ENCODE measurements around the gene CDC6. TPM values are rescaled to one million over a fixed set of nuclear protein-coding genes. Genes with fewer than 3 reads are reported as not detected.
A peak's percentile ranks its signal among the peaks of the same experiment; 100 is the strongest.

Gene CDC6
- total and polyA plus RNA-seq, 11 donors, result 0.07 to 9.8 (median 0.69) TPM

DNA sequence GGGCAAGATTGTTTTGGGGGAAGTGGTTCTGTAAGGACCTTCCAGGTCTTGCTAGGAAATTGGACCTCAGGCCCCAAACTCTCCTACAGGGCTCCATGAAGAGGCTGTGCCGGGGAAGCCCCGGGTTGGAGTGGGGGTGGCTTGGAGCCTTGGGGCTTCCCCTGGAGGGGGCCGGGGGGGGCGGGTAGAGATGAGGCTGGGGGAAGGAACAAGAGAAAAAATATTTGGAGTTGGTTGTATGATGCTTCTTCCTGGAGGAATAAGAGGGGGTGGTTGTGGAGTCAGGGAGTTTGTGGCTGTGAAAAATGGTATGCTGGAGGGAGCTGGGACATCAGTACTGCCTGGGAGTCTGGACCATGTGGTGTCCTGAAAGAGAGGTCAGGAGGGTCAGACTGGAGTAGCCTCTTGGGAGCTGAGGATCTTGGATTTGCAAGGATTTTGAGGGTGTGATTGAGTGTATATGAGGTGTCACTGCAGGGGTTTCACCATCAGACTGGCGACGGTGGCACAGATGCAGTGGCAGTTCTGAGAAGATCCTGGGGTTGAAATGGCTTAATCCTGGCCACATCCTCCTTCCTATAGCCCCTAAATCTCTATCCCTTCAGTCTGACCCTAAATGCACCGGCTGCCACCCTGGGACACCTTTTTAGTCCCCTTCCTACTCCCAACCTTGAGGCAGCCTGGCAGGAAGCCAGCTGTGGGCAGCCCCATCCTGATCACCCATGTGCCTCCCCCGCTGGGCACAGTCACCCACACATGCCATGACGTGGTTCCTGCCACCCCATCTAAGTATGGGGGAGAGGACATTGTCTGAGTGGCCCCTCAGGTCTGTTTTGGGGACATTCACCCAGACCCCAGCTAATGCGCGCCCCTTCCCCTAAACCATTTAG lies 32.2 kb downstream of the CDC6 start:
- Histone ChIP-seq H3K4me1 (peaks cover 27 to 96% (median 83%) of the 10 kb centered on the region in 12 donors), H3K27ac (peak overlapping the region in 11 of 12 donors; percentile 92 to 99 (median 96)), H3K9me3 (no peaks in the 10 kb centered on the region), H3K27me3 (no peaks in the 10 kb centered on the region), H3K4me3 (peak overlapping the region in 10 of 12 donors; percentile 2 to 100 (median 88)), H3K36me3 (no peaks in the 10 kb centered on the region)
- DNase-seq (peak in 3 of 5 donors; percentile 54 to 65 (median 55)), ATAC-seq (no peak)
- TF ChIP-seq POLR2A (IDR thresholded peaks at IDR 0.05), result no peak
- TF ChIP-seq, protein P1, sequence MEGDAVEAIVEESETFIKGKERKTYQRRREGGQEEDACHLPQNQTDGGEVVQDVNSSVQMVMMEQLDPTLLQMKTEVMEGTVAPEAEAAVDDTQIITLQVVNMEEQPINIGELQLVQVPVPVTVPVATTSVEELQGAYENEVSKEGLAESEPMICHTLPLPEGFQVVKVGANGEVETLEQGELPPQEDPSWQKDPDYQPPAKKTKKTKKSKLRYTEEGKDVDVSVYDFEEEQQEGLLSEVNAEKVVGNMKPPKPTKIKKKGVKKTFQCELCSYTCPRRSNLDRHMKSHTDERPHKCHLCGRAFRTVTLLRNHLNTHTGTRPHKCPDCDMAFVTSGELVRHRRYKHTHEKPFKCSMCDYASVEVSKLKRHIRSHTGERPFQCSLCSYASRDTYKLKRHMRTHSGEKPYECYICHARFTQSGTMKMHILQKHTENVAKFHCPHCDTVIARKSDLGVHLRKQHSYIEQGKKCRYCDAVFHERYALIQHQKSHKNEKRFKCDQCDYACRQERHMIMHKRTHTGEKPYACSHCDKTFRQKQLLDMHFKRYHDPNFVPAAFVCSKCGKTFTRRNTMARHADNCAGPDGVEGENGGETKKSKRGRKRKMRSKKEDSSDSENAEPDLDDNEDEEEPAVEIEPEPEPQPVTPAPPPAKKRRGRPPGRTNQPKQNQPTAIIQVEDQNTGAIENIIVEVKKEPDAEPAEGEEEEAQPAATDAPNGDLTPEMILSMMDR (IDR thresholded peaks at IDR 0.05), result no peak
- intact Hi-C loops (cut with DNase I), result loop anchor here in 2 of 10 donors (2.0 to 10.0 kb wide), 2 partner anchors 25 to 655 kb away; partner anchors contain the start of genes PNMT (in 1 of the 2) and TCAP (in 1 of the 2)
- 53 to 61% (median 57%) methylated on average over 11 of the region's 11 CpGs for WGBS, 4 donors

DNA sequence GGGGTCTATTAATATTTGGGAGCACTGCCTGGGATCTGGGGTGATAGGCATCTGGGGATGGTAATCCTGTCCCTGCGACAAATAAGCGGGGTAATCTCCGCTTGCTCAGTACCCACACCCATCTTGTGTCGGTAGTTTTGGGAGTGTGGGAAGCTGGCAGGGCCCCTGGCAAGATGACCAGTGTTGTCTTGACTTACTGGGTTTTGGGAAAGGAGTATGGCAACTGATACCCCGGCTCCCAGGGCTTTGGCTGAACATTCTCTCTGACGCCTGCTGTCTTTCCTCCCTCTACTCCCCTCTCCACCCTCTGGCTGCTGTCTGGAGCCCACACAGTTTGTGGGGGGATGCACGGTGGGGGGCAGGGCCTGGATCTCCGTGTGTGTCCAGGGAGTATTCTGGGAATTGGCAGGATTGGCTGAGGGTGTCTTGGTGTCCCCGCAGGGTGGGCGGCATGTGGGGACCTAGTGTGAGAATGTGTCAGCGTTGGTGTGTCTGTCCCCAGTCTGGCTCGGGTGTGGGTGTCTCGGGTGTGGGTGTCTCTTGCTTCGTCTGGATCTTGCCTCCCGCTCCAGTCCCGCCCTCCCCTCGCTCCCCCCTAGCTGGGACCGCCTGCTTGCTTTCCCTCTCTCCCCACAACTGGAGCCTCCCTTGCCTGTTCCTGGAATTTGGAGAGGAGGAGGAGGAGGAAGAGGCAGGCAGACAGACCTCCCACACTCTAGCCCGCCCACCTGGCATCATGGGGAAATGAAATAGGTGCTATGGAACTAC lies 33.3 kb downstream of the CDC6 start:
- TF ChIP-seq, protein P1 (IDR thresholded peaks at IDR 0.05), result no peak
- peak in 1 of 2 donors; percentile 44 for TF ChIP-seq POLR2A (IDR thresholded peaks at IDR 0.05)
- Histone ChIP-seq H3K27ac (peak overlapping the region; percentile 92 to 99 (median 96)), H3K36me3 (no peaks in the 10 kb centered on the region), H3K9me3 (no peaks in the 10 kb centered on the region), H3K4me1 (peaks cover 30 to 97% (median 83%) of the 10 kb centered on the region in 12 donors), H3K4me3 (peak overlapping the region in 10 of 12 donors; percentile 4 to 100 (median 82)), H3K27me3 (no peaks in the 10 kb centered on the region)
- peak; percentile 5 to 10 (median 8) for ATAC-seq
- WGBS, 4 donors, result 15 to 20% (median 18%) methylated on average over 16 to 19 of the region's 19 CpGs
- intact Hi-C loops (cut with DNase I), result no loop called here
- DNase-seq, result peak in 4 of 5 donors; percentile 79 to 82 (median 81)

DNA sequence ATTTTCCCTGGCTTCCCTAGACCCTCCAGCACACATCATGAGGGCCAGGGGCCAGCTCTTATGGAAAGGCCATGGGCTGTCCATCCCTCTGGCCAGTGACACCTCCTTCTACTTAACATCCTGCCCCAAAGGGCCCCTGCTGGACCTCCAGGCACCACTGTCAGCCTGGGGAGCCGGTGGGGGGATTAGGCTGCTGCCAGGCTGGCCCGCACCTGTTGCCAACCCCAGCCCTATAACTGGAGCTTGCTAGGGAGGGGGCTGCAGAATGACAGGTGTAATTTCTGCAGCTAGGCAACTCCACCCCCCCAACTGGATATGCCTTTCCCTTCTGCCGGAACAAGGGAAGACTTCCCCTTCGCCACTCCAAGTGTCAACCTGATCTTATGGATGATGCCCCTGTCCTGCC lies 33.8 kb downstream of the CDC6 start:
- TF ChIP-seq, protein P1 (IDR thresholded peaks at IDR 0.05), result no peak
- TF ChIP-seq POLR2A (IDR thresholded peaks at IDR 0.05), result no peak
- ATAC-seq, result no peak
- Histone ChIP-seq H3K4me1 (peaks cover 33 to 97% (median 83%) of the 10 kb centered on the region in 12 donors), H3K4me3 (peak overlapping the region in 11 of 12 donors; percentile 7 to 100 (median 59)), H3K27ac (peak overlapping the region; percentile 92 to 99 (median 96)), H3K36me3 (no peaks in the 10 kb centered on the region), H3K9me3 (no peaks in the 10 kb centered on the region), H3K27me3 (no peaks in the 10 kb centered on the region)
- intact Hi-C loops (cut with DNase I), result no loop called here
- WGBS, 4 donors, result 15 to 25% (median 24%) methylated on average over 2 to 4 of the region's 4 CpGs
- no peak for DNase-seq

Data from heart left ventricle (tissue), 16 donors.